MM.1S (cell line): ENCODE data around the gene FMN1.

ENCODE experiments used
- EZH2 ChIP-seq: fragments of 300-600 bp; sonication (generic); optimal IDR thresholded peaks from 2 replicates; pipeline ENCODE3; 2017; ENCODE audit warnings: low read depth, mild to moderate bottlenecking, antibody characterized with exemption, low read length, mixed read lengths
- EZH2phosphoT487 ChIP-seq: fragments of 300-600 bp; sonication (generic); IDR thresholded peaks from 2 replicates; pipeline ENCODE4 v1.6.1; 2018; ENCODE audit warnings: antibody characterized with exemption, low read length
- TF ChIP-seq, protein P1 (sequence below): fragments of 300-600 bp; sonication (generic); IDR thresholded peaks from 2 replicates; pipeline ENCODE4 v1.5.1; 2016; ENCODE audit warnings: antibody characterized with exemption, low read length, mixed read lengths

DNA sequence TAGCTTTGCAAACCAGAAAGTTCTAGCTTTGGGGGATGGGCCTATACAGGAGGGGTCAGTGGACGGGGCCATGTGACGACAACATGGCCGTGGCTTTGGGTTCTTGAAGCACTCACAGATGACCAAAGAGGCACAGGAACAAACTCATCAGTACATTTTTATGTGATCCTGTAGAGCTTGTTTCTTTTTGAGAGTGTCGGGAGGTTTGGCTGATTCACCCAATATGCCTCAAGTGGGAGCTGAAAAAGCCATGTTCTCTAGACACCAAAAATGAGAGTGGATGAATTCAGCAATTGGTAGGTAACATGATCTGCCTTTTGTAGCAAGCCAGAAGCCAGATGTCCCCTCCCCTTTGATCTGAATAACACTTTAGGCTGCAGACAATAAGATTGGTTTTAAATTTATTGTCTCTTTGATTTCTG is 446.6 kb downstream of the FMN1 start:
- TF ChIP-seq EZH2 (no peak), EZH2phosphoT487 (no peak)
- TF ChIP-seq, protein P1, sequence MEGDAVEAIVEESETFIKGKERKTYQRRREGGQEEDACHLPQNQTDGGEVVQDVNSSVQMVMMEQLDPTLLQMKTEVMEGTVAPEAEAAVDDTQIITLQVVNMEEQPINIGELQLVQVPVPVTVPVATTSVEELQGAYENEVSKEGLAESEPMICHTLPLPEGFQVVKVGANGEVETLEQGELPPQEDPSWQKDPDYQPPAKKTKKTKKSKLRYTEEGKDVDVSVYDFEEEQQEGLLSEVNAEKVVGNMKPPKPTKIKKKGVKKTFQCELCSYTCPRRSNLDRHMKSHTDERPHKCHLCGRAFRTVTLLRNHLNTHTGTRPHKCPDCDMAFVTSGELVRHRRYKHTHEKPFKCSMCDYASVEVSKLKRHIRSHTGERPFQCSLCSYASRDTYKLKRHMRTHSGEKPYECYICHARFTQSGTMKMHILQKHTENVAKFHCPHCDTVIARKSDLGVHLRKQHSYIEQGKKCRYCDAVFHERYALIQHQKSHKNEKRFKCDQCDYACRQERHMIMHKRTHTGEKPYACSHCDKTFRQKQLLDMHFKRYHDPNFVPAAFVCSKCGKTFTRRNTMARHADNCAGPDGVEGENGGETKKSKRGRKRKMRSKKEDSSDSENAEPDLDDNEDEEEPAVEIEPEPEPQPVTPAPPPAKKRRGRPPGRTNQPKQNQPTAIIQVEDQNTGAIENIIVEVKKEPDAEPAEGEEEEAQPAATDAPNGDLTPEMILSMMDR = no peak
